ENCODE data around the gene ARHGAP27. TPM values are rescaled to one million over a fixed set of nuclear protein-coding genes. Genes with fewer than 3 reads are reported as not detected.
"Not testable (repeated sequence)": the region's sequence is repeated elsewhere in the genome, so short reads cannot be mapped to it uniquely, and the experiment has no call there.

The ARHGAP27 gene, protein sequence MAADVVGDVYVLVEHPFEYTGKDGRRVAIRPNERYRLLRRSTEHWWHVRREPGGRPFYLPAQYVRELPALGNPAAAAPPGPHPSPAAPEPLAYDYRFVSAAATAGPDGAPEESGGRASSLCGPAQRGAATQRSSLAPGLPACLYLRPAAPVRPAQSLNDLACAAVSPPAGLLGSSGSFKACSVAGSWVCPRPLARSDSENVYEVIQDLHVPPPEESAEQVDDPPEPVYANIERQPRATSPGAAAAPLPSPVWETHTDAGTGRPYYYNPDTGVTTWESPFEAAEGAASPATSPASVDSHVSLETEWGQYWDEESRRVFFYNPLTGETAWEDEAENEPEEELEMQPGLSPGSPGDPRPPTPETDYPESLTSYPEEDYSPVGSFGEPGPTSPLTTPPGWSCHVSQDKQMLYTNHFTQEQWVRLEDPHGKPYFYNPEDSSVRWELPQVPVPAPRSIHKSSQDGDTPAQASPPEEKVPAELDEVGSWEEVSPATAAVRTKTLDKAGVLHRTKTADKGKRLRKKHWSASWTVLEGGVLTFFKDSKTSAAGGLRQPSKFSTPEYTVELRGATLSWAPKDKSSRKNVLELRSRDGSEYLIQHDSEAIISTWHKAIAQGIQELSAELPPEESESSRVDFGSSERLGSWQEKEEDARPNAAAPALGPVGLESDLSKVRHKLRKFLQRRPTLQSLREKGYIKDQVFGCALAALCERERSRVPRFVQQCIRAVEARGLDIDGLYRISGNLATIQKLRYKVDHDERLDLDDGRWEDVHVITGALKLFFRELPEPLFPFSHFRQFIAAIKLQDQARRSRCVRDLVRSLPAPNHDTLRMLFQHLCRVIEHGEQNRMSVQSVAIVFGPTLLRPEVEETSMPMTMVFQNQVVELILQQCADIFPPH
- 12.1 and 22.6 TPM in 2 replicates for total RNA-seq

GRCh38 chr17:45432405-45433158, at the start of gene ARHGAP27:
Gene ARHGAP27, minus strand, starts transcription at chr17:45432870. Its CDS starts 2,591 bp downstream, at chr17:45430279.
- no peak for DNase-seq (ENCODE audit: low read depth)

DNA sequence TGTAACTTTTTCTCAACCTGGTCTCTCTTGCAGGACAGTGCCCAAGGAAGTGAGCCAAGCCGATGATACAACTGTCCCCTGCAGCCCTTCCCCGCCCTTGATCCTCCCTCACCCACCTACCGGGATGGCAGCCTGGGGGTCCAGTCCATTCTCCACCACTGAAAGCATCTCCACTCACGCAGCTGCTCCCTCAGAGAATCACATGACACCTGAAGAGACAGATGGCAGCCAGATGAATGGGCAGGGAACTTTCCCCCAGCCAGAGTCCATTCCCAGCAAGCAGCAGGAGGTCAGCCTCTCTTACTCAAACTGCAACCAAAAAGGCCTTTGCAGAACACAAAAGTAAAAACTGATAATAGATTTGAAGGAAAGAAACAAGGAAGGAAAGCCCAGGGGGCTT, 49.6 kb upstream of the ARHGAP27 start:
- DNase-seq (ENCODE audit: low read depth) = not testable (repeated sequence)

DNA sequence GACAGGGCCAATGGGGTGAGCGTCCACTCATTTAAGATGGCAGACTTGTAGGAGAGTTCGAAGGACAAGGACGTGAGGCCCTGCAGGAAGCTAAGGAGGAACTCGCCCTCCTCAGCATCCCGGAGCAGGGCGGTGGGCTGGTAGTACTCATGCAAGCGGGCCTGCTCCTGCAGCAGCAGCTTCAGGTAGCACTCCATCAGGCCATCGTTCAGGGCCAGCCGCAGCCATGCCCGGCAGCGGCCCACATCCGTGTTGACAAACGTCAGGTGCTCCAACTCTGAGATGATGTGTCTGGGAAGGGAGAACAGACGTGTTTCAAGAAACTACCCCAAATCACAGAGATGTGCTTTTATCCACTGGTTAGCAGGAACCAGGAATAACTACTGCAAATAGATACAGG, 42.8 kb upstream of the ARHGAP27 start:
- not testable (repeated sequence) for DNase-seq (ENCODE audit: low read depth)

GRCh38 chr17:45472249-45472648, 39.6 kb upstream of the ARHGAP27 start:
- not testable (repeated sequence) for DNase-seq (ENCODE audit: low read depth)

DNA sequence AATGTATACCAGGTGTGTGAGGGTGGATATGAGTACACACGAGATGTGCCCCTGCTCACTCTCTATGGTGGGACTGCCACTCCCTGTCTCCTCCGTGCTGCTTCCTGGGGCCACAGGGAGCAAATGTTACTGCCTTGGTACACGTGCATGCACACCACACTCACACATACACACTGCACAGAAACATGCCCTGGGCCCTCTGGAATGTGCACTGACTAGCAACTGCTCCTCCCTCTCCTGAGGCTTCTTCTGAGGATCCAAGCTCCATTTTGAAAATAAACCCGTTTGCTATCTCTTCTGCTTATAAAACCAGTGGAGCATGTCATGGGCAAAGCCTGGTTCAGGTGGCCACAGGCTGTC, 36.5 kb upstream of the ARHGAP27 start:
- not testable (repeated sequence) for DNase-seq (ENCODE audit: low read depth)

DNA sequence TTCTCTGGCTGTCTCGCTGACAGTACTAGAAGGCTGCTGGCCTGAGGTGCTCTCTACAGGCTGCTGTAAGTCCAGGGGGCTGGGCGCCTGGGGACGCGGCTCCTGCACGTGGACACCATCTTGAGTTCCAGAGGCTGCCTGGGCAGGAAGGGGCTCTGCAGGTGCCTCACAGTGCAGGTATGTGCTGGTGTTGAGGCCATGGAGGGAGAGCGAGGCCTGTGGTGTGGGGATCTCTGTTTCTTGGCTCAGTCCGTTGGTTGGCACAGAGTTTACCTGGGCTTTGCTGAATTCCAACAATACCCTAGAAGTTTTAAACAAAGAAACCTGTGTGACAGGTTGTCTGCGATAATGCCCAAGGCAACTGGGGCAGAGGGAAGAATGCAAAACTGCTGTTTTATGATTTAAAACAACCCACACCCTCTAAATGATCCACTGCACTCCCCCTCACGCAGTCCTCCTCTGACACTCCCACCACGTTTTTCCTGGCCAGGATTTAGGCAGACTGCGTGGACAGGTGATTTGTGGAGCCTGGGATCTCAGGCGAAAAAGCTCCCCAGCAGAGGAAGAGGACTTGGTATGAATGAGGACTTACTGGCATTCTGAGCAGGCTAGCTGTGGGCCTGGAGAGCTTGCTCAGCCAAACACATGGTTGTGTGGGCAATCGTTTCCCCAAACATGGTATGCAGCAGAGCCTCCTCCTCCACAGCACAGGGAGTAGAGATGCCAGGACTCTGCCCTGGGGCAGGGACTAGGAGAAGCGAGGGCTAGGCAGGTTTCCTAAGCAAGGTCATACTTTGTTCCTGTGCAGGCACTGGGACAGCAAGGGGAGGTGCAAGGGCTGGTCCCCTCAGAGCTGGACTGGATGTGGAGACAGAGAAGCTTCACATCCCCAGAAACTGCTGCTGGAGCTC, 35.9 kb upstream of the ARHGAP27 start:
- DNase-seq (ENCODE audit: low read depth) = peak; percentile 31

DNA sequence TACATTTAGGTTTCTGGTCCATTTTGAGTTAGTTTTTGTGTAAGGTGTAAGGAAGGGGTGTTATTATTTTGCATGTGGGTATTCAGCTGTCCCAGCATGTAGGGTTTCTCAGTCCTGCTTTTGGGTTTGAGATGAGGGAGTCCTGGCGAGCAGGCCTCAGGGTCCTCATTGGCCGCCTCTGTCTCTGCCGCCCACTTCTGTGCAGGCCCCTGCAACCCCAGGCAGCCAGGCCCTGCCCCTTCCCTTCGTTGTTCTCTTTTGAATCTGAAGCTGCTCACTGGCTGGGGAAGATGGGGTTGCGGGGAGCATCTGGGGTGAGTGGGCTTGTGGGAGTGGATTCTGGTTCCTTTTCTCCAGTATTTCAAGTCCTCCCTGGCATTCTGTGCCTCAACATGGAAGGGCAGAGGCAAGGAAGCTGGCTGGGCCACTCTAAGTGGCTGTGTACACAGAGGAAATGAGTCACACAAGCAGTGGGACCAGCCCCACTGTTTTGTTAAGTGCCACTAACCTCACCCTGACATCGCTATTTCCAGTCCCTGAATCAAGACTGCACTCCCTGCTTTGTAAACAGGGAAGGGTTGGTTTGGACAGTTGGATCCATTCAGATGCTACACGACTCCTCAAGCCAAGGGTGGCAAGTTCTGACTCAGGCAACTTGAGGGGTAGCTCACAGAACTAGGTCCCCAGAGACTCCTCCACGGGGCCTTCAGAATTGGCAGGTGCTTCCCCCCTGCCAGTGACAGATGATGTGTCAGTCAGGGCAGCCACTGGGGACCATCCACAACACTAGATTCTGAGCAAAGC, 29.1 kb upstream of the ARHGAP27 start:
- DNase-seq (ENCODE audit: low read depth) = peak; percentile 61

DNA sequence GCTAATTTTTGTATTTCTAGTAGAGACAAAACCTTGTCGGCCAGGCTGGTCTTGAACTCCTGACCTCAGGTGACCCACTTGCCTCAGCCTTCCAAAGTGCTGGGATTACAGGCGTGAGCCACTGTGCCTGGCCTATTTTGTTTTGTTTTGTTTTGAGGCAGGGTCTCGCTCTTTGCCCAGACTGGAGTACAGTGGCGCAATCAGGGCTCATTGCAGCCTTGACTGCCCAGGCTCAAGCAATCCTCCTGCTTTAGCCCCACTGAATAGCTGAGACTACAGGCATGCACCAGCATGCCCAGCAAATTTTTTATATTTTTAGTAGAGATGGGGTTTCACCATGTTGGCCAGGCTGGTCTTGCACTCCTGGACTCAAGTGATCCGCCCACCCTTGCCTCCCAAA, 27.8 kb upstream of the ARHGAP27 start:
- not testable (repeated sequence) for DNase-seq (ENCODE audit: low read depth)

GRCh38 chr17:45454341-45454740, 21.7 kb upstream of the ARHGAP27 start:
- DNase-seq (ENCODE audit: low read depth) = not testable (repeated sequence)

DNA sequence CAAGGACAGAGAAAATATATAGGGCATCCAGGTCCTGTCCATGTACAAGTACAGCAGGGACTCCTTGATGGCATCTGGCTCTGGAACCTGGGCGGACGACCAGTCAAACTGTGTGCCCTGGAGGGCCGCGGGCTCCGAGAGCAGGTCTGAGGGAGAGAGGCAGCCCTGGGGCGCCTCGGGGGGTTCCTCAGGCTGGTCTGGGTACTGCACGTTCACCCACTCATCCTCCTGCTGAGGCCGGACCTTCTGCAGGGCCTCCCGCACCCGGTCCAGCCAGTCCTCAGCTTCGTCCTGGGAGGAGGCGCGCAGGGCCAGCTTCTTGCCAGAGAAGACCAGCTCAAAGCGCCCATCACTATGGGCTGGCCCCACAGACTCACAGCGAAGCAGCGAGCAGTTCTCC, 21.1 kb upstream of the ARHGAP27 start:
- DNase-seq (ENCODE audit: low read depth) = not testable (repeated sequence)

- not testable (repeated sequence) for DNase-seq (ENCODE audit: low read depth)
These were observed 20.5 kb upstream of the ARHGAP27 start for GRCh38 chr17:45453225-45453534.

- not testable (repeated sequence) for DNase-seq (ENCODE audit: low read depth)
These were observed 19.9 kb upstream of the ARHGAP27 start for GRCh38 chr17:45452329-45453224.

GRCh38 chr17:45451660-45452059, 19.0 kb upstream of the ARHGAP27 start:
- not testable (repeated sequence) for DNase-seq (ENCODE audit: low read depth)

DNA sequence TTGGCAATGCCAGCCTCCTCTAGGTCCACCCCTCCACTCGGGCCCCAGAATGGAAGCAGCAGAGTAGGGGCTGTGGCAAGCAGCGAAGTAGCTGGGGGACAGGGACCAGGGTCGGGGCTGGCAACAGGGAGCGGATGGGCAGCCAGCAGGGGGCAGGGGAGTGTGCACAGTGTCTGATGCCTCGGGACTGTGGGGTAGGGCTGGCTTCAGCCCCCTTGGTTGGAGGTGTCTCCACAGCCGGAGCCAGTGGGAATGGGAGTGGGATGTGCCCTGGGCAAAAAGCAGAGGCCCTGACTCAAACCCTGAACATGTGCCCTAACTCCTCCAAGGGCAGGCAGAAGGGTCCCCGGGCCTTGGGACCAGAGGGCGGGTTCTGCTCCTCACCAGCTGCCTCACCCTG, 18.5 kb upstream of the ARHGAP27 start:
- DNase-seq (ENCODE audit: low read depth) = no peak

- DNase-seq (ENCODE audit: low read depth) = not testable (repeated sequence)
These were observed 17.1 kb upstream of the ARHGAP27 start for GRCh38 chr17:45449708-45450329.

DNA sequence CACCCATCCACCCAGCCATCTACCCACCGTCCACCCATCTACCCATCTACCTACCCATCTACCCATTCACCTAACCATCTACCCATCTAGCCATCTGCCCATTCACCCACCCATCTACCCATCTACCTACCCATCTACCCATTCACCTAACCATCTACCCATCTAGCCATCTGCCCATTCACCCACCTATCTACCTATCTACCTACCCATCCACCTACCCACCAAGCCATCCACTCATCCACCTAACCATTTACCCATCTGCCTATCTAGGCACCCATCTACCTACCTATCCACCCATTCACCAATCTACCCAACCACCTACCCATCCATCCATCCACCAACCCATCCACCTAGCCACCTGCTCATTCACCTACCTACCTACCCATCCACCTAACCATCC, 16.6 kb upstream of the ARHGAP27 start:
- DNase-seq (ENCODE audit: low read depth) = not testable (repeated sequence)

DNA sequence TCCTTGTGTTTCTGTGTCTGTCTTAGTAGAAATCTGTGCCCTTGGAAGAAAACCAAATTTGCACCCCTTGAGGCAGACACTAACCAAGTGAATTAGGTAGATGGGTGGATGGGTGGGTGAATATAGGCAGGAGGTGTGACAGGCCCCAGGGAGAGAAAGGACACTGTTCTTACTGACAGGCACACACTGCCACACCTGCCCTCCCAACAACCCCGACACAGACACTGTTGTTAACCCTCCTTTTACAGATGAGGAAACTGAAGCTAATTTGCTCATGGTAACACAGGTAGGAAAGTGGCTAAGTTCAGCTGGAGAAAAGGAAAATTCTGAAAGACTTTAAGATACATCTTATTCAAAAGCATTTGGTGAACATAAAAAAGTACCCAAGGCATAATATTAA, 15.8 kb upstream of the ARHGAP27 start:
- DNase-seq (ENCODE audit: low read depth) = not testable (repeated sequence)

DNA sequence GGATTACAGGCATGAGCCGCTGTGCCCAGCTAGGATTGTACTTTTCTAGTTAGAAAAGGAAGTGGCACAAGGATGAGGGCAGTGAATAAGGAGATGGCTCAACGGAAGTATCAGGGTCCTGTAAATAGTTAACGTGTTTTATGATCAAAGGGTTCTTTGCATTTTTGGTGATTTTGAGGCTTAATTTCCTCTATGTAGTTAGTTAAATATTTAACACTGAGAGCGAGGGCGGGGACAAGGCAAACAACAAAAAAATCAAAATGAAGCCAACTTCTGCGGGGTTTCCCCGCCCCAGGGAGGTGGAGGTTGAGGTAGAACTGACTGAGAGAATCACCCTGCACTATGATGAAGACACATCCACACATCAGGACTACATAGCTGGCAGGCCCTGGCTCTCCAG, 15.4 kb upstream of the ARHGAP27 start:
- DNase-seq (ENCODE audit: low read depth) = peak; percentile 52

GRCh38 chr17:45447650-45448049, 15.0 kb upstream of the ARHGAP27 start:
- not testable (repeated sequence) for DNase-seq (ENCODE audit: low read depth)

All from renal cortical epithelial cell (primary cell).